ENCODE data around the gene GSG1L.

Gene GSG1L

DNA sequence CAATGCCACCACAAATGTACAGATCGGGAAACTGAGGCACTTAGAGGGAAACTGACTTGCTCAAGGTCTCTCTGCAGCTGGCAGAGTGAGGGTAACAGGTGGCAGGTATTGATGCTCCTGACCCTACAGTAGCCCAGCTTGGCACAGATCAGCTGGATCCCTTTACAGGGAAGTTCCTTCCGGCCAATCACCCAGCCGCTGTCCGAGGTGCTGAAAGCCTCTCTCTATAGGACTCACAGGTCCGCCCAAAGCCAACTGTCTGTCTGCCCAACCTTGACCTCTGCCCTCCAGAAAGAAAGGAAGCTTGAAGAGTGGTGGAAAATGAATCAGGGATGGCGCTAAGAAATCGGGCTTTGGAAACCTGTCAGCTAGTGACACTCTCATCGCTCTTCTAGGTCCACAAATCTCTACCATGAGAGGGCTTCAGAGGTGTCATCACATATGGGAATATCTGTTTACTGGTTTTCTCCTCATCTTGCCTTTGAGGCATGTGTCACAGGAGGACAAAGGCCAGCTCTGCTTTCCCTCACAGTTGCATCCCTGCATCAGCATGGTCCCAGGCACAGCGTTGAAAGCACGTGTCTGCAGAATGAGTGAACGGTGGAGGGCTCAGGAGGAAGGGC is 267.4 kb downstream of the GSG1L start:
- DNase-seq (ENCODE audit: insufficient read length, low spot score) (no peak), FAIRE-seq (no peak)
- TF ChIP-seq POU2F2 (IDR thresholded peaks at IDR 0.05; ENCODE audit: low read depth, low read length): no peak
- no peak for TF ChIP-seq SPI1 (IDR thresholded peaks at IDR 0.05; ENCODE audit: low read depth, low read length)
- TF ChIP-seq TAF1 (IDR thresholded peaks at IDR 0.05; ENCODE audit: low read depth, low read length): no peak
- no peak for TF ChIP-seq POLR2A (IDR thresholded peaks at IDR 0.05; ENCODE audit: low read depth, low read length)
- no peak for TF ChIP-seq PAX5 (IDR thresholded peaks at IDR 0.05; ENCODE audit: insufficient read depth, low read length, severe bottlenecking)
- TF ChIP-seq POLR2AphosphoS5 (IDR thresholded peaks at IDR 0.05; ENCODE audit: low read depth, low read length): no peak

- DNase-seq (ENCODE audit: insufficient read length, low spot score): no peak
- TF ChIP-seq PAX5 (IDR thresholded peaks at IDR 0.05; ENCODE audit: insufficient read depth, low read length, severe bottlenecking): no peak
- no peak for TF ChIP-seq SPI1 (IDR thresholded peaks at IDR 0.05; ENCODE audit: low read depth, low read length)
- TF ChIP-seq TAF1 (IDR thresholded peaks at IDR 0.05; ENCODE audit: low read depth, low read length): no peak
- no peak for TF ChIP-seq POLR2A (IDR thresholded peaks at IDR 0.05; ENCODE audit: low read depth, low read length)
- TF ChIP-seq POLR2AphosphoS5 (IDR thresholded peaks at IDR 0.05; ENCODE audit: low read depth, low read length): no peak
- TF ChIP-seq POU2F2 (IDR thresholded peaks at IDR 0.05; ENCODE audit: low read depth, low read length): no peak
- FAIRE-seq: no peak
Observed at GRCh38 chr16:27793249-27793622, 270.3 kb downstream of the GSG1L start.

DNA sequence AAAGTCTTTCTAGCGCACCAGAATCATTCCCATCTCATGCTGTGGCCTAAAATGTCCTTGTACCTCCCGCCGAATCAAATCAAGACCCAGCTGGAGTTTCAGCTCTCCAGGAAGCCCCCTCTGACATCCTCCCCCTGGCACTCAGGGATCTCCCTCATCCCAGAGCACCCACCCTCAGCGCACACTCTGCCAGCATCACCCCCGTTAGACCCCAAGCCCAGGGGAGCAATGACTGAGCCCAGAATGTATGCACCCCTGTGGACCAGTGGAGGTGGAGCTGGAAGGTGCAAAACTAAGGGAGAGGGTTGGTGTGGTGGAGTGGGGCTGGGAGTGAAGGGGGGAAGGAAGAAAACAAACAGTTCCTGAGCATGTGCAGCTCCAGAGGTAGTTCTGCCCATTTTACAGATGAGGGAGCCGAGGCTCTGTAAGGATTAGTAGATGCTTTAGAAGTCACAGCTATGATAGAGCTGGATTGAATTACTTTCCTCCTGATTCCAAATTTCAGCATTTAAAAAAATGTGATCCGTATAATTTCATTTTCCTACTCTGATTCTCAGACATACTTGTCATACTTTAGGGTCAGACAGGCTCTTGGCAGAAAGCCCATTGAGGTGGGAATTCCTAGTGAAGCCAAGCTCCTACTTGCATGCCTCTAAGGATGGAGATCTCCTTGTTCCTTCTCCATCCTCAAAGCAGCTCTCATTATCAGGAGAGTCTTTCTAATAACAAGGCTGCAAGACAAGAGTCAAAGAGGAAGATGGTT is 270.8 kb downstream of the GSG1L start:
- DNase-seq (ENCODE audit: insufficient read length, low spot score): no peak

DNA sequence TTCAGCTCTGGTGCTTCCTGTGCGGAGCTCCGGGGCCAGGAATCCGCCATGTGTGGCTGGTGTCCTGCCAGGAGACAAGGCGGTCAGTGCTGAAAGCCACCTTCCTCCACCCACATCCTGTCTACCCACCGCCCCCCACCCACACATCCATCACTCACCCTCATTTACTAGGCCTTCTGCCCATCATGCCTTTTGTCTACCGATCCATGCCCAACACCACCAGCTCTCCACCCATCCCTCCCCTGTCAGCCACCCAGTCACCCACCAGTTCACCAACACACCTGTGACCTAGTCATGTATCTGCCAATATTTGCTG is 272.2 kb downstream of the GSG1L start:
- no peak for FAIRE-seq
- no peak for DNase-seq (ENCODE audit: insufficient read length, low spot score)
- no peak for TF ChIP-seq PAX5 (IDR thresholded peaks at IDR 0.05; ENCODE audit: insufficient read depth, low read length, severe bottlenecking)
- no peak for TF ChIP-seq POLR2AphosphoS5 (IDR thresholded peaks at IDR 0.05; ENCODE audit: low read depth, low read length)
- no peak for TF ChIP-seq SPI1 (IDR thresholded peaks at IDR 0.05; ENCODE audit: low read depth, low read length)
- TF ChIP-seq POLR2A (IDR thresholded peaks at IDR 0.05; ENCODE audit: low read depth, low read length): no peak

More for the DNA sequence above, 270.8 kb downstream of the GSG1L start:
- FAIRE-seq: no peak
- TF ChIP-seq POLR2A (IDR thresholded peaks at IDR 0.05; ENCODE audit: low read depth, low read length) (no peak), POLR2AphosphoS5 (IDR thresholded peaks at IDR 0.05; ENCODE audit: low read depth, low read length) (no peak), POU2F2 (IDR thresholded peaks at IDR 0.05; ENCODE audit: low read depth, low read length) (no peak), PAX5 (IDR thresholded peaks at IDR 0.05; ENCODE audit: insufficient read depth, low read length, severe bottlenecking) (no peak), TAF1 (IDR thresholded peaks at IDR 0.05; ENCODE audit: low read depth, low read length) (no peak), SPI1 (IDR thresholded peaks at IDR 0.05; ENCODE audit: low read depth, low read length) (no peak)

DNA sequence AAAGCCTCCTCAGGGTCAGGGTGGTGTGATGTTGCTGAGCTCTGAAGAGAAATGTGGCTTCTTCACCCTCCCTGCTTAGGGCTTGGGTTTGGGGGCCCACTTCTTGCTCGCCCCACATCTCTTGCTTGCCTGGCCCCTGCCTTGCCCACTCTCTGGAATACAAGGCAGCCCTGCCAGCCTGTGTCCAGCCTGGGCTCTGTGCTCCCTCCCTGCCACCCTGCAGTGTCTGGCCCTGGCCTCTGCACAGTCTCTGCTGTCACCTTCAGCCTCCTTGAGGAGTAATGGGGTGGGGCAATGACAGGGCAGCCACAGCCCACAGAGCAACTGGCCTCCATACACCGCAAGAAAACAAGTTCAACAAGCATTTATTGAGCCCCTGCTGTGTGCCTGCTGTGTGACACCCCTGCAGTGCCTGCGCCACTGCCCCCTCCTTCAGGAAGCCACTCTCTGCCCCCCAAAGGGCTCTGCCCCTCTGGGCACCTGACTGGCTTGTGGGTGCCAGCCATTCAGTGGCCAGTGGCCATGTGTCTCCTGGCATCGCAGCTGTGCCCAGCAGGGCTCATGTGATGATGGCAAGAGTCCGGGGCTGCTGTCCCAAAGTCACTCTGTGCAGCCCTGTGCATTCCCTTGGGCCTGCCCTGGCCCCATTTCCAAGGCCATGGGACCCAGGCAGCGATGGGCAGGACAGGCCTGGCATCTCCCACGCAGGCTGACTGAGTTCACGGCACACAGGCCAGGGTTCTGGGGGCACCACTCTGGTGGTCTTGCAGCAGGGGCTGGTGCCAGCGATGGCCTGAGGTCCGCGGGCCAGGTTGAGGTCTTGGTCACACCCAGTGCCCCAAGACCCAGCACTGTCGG is 272.7 kb downstream of the GSG1L start:
- TF ChIP-seq TAF1 (IDR thresholded peaks at IDR 0.05; ENCODE audit: low read depth, low read length) (no peak), POLR2AphosphoS5 (IDR thresholded peaks at IDR 0.05; ENCODE audit: low read depth, low read length) (no peak), SPI1 (IDR thresholded peaks at IDR 0.05; ENCODE audit: low read depth, low read length) (no peak), POU2F2 (IDR thresholded peaks at IDR 0.05; ENCODE audit: low read depth, low read length) (no peak), PAX5 (IDR thresholded peaks at IDR 0.05; ENCODE audit: insufficient read depth, low read length, severe bottlenecking) (no peak), POLR2A (IDR thresholded peaks at IDR 0.05; ENCODE audit: low read depth, low read length) (no peak)
- FAIRE-seq (no peak), DNase-seq (ENCODE audit: insufficient read length, low spot score) (no peak)

- DNase-seq (ENCODE audit: insufficient read length, low spot score) (no peak), FAIRE-seq (no peak)
- TF ChIP-seq PAX5 (IDR thresholded peaks at IDR 0.05; ENCODE audit: insufficient read depth, low read length, severe bottlenecking): no peak
Observed at GRCh38 chr16:27789595-27790241, 273.8 kb downstream of the GSG1L start.

DNA sequence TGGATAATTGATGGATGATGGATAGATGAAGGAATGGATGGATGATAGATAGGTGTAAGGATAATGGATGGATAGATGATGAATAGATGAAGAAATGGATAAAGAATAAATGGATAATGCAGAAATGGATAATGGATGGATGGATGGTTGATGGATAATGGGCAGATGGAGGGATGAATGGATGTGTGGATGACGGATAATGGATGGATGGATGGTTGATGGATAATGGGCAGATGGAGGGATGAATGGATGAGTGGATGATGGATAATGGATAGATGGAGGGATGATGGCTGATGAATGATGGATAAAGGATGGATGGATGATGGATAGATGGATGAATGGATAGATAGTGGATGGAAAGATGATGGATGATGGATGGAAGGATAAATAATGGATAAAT is 274.4 kb downstream of the GSG1L start:
- FAIRE-seq: no peak
- TF ChIP-seq POU2F2 (IDR thresholded peaks at IDR 0.05; ENCODE audit: low read depth, low read length) (no peak), POLR2A (IDR thresholded peaks at IDR 0.05; ENCODE audit: low read depth, low read length) (no peak), POLR2AphosphoS5 (IDR thresholded peaks at IDR 0.05; ENCODE audit: low read depth, low read length) (no peak), TAF1 (IDR thresholded peaks at IDR 0.05; ENCODE audit: low read depth, low read length) (no peak), SPI1 (IDR thresholded peaks at IDR 0.05; ENCODE audit: low read depth, low read length) (no peak), PAX5 (IDR thresholded peaks at IDR 0.05; ENCODE audit: insufficient read depth, low read length, severe bottlenecking) (no peak)
- DNase-seq (ENCODE audit: insufficient read length, low spot score): no peak

DNA sequence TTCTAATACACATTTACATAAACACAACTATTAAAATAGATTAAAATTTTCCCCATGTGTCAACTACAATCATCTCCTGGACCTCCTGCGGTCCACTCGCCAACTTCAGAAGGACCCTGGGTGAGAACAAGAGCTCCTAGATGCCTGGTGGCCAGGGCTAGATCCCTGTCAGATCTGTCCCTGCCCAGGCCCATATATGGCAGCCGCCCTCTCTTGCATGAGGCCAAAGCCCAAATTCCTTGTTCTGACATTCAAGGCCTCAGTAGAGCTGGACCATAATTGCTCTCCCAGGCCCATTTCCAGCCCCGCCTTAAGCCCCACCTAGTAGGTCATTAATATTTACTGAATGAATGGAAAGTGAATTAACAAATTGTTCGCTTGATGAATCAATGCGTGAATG is 275.8 kb downstream of the GSG1L start:
- FAIRE-seq: no peak
- TF ChIP-seq POLR2AphosphoS5 (IDR thresholded peaks at IDR 0.05; ENCODE audit: low read depth, low read length) (no peak), POLR2A (IDR thresholded peaks at IDR 0.05; ENCODE audit: low read depth, low read length) (no peak), POU2F2 (IDR thresholded peaks at IDR 0.05; ENCODE audit: low read depth, low read length) (no peak), PAX5 (IDR thresholded peaks at IDR 0.05; ENCODE audit: insufficient read depth, low read length, severe bottlenecking) (no peak), TAF1 (IDR thresholded peaks at IDR 0.05; ENCODE audit: low read depth, low read length) (no peak), SPI1 (IDR thresholded peaks at IDR 0.05; ENCODE audit: low read depth, low read length) (no peak)
- DNase-seq (ENCODE audit: insufficient read length, low spot score): no peak
